HS-5 (cell line): ENCODE results near the gene SLC1A4.
"Not testable (repeated sequence)": the region's sequence is repeated elsewhere in the genome, so short reads cannot be mapped to it uniquely, and the experiment has no call there.

Experiments used
- DNase-seq: peaks from one replicate; pipeline ENCODE4 v3.0.0-alpha.2; 2012; ENCODE audit warnings: low read depth

Gene SLC1A4

DNA sequence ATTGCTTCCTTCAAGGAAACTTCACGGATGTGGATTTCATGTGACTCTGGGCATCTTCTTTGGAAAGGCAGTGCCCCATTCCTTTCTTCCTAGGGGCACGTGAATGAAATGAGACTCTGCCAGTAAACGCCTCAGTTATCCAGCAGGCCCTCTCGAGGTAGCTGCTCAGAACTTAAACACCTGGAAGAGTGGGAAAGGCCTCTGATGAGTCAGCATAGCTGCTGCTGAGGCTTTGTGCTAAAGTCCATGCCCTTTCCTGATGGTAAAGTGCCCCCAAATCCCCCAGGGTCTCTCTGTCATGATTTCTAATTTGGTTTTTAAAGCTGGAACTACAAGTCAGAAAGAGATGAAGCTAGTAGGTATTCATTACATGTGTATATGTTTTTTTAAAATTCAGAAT is 3.8 kb downstream of the SLC1A4 start:
- DNase-seq, result no peak

DNA sequence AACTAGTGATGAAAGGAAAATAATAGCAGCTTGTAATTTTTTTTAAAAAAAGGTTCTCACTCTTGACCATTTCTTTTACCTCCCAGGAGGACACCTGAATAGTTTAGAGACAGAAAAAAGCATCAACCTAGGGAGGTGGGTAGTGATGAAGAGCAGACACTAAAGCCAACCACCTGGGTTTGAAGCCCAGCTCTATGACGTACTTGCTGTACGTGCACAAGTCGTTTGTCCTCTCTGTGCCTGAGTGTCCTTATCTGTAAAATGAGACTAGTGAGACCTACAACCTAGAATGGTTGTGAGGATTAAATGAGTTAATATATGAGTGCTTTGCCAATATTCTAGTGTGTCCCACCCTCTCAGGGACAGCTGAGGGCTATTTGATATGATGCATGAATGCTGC is 5.8 kb downstream of the SLC1A4 start:
- DNase-seq, result no peak

DNA sequence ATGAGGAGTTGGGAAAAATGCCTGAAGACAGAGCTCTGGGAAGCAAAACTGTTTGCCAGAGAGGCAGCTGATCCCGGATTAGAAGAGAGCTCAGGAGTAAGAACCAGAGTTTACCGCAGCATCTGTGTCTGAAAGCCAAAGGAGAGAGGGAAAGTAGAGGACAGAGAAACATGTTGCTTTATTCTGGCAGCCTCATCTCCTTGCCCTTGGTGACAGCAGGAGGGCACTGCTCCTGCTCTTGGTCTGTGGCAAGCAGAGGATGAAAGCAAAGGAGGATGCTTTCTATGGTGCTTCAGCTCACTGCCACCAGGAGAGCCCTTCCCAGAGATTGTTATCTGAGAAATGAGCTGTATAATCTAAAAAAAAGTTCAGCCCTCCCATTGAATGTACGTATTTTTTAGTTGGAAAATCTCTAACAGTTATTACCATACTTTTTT is 7.7 kb downstream of the SLC1A4 start:
- no peak for DNase-seq

DNA sequence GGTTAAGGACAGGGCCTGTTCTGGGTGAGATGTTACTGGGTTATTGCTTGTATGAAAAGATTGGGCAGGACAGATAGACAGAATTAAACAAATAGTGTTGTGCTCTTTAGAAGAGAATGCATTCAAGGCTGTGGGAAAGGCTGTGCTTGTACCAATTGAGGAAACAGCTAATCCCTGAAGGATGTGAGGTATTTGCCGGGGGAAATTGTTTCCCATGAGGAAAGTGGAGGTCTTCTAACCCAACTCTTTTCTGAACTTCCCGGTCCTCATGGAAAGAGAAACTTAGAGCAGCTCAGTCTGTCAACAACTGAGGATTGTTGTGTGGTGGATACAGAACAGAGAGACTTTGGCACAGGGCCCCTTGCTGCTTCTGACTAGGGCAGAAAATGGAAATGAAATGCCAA is 9.5 kb downstream of the SLC1A4 start:
- DNase-seq, result no peak

DNA sequence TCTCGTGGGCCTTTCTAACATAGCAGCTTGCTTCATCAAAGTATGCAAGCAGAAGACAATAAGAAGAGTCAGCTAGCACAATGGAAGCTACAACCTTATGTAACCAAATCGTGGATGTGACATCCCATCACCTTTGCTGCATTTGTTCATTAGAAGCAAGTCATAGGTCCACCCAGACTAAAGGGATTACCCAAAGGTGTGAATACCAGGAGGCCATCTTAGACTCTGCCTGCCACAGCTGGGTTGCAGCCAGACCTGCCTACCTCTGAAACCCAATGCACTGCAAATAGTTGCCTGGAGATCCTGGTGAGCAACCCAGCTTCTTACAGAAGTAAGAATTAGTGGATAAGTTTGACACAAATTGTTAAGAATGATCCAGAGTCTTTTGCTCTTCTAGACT is 10.6 kb downstream of the SLC1A4 start:
- no peak for DNase-seq

DNA sequence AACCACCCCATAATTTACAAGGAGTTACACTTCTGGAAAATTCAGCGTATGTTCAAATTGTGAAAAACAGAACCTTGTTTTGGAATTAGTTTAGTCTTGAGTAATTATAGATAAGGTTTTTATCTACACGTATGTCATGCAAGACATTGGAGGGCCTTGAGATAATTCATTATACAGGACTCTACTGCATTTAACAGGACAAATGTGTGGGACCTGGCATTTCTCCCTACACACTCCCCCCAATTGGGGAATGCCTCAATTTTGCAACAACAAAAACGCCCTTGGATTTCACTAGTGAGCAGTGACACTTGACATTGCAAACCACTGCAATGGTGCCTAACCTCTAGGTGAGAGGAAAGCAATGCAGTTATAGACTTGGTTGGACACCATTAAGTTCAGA is 11.4 kb downstream of the SLC1A4 start:
- no peak for DNase-seq

DNA sequence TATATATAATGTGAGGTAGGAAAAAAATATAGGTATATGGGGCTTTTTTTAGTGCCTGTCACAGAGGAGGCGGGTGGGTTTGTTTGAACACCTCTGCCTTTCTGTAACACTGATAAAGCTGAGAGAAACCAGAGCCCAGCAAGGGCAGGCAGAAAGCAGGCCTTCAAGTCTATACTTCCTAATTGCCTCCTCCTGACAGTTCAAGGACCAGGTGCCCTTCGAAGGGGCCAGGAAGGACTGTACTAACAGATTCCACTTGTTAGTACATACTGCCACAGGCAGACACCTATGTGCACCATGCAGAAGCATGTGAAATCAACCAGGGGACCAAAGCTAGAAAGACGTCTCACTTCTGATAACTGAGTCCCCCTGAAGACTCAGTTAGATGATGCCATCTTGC is 13.8 kb downstream of the SLC1A4 start:
- no peak for DNase-seq

DNA sequence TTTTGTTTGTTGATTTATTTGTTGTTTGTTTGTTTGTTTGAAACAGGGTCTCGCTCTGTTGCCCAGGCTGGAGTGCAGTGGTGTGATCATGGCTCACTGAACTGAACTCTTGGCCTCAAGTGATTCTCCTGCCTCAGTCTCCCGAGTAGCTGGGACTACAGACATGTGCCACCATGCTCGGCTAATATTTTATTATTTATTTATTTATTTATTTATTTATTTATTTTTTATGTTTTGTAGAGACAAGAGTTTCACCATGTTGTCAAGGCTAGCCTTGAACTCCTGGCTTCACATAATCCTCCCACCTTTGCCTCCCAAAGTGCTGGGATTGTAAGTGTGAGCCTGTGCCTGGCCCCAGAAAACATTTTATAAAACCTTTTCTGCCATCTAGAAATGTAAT is 15.0 kb downstream of the SLC1A4 start:
- DNase-seq, result not testable (repeated sequence)

DNA sequence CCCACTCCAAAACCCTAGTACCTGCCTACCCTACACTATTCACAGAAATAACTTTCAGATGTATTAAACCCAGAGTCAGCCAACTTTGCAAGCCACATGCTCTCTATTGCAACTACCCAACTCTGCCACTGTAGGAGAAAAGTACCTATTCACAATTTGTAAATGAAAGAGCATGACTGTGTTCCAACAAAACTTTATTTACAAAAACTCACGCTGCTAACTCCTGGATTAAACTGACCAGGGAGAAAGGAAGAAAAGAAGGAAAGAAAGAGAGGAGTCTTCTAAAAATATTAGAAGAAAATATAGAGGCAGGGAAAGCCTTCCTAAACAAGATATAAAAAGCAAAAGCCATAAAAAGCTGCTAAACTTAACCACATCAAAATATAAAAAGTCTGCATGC is 24.6 kb downstream of the SLC1A4 start:
- DNase-seq, result no peak

DNA sequence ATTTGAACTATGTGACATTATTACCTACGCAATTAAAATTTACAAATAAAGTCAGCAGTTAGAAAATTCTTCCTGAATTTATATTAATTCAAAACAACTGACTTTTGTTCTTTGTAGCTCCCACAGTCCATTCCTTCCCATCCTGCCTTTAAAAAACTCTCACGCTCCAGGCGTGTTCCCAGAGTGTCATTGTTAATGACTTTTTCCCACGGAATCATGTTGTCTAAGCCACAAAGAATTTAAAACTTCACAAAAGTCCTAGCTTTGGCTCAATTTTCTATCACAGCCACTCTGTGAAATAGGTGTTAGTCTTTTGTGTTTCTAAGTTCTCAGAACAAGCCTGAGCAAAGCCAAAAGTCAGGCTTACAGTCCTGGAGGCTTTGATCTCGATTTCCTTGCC is 26.5 kb downstream of the SLC1A4 start:
- DNase-seq, result no peak

DNA sequence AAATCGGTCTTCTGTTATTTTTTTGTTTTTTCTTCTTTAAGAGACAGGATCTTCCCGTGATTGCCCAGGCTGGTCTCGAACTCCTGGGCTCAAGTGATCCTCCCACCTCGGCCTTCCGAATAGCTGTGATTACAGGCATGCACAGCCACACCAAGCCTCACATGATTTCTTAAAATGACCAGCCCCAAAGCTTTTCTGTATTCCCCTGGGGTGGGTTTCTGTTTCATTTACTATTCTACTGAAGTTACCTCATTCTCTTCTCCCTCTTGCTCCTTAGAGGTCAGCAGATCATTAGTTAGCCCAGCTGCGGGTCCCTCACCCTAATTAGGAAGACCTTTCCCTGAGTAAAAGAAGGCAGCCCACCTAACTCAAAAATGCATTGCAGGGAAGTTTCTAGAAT is 27.6 kb downstream of the SLC1A4 start:
- DNase-seq, result no peak

DNA sequence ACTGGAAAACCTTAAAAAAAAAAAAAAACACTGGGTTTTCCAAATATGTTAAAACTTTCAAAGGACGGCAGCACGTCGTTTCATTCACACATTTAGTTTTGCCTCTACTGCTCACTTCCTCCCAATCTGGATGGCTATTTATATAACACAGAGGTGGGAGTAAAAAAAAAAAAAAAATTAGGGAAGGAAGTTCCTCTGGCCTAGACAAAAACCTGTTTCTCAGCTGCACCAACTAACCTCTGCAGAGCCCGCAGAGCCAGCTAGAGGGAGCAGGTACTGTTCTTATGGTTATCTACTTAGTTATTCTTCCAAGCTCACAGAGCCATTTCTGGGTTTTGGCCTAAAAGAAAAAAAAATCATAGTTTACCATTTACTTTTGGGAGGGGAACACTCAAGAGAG is 28.1 kb downstream of the SLC1A4 start:
- no peak for DNase-seq

DNA sequence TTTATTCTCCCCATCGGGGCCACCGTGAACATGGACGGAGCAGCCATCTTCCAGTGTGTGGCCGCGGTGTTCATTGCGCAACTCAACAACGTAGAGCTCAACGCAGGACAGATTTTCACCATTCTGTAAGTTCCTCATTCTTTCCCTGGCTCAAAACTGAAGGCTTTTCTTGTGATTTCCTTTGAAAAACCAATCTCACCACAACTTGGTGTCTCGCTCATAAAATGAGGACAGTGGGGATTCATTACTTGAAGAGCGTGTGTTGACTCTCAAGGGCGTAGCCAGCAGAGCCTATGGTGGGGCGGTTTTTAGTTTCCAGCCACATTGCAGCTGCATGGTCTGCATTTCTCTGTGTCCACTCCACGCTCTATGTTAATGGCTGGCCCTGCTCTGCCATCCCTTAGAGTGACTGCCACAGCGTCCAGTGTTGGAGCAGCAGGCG is 29.0 kb downstream of the SLC1A4 start:
- no peak for DNase-seq

DNA sequence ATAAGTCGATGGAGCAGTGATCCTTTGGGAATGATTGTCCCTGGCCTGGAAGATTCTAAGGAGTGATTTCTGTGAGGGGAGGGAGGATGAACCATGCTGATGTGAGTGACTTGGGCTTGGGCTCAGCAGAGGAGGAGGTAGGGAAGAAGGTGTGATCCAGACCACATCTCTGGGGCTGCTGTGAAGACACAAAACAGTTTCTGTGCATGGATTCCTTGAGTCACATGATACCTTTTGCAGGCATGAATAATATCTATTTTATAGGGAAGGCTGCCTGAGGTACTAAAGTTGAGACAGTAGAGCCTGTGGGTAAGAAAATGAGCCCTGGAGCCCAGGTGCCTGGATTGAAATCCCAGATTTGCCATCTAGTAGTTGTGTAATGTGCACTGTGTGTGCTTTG is 29.8 kb downstream of the SLC1A4 start:
- DNase-seq, result no peak

DNA sequence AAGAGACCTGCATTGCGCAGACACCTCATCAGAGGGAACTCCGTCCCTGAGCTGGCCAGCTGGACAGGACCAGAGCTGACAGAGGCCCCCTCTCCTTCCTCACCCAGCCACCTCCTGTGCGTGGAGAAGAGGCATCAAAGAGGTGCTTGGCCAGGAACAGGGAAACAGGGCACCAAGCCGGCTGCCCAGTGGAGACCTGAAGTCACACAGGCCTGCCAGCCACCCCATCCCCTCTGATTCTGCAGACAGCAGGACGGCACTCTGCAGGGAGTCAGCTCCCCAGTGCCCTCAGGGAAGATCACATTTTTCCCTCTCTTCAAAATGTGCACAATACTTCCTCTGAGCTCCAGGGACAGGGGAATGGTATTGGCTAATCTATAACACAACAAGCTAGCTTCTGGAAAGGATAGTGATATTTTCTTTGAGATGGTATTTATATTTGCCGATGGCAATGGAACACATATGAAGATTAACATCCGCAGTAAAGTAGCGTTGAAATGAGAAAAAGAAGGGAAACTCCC is 30.5 kb downstream of the SLC1A4 start:
- DNase-seq, result no peak

DNA sequence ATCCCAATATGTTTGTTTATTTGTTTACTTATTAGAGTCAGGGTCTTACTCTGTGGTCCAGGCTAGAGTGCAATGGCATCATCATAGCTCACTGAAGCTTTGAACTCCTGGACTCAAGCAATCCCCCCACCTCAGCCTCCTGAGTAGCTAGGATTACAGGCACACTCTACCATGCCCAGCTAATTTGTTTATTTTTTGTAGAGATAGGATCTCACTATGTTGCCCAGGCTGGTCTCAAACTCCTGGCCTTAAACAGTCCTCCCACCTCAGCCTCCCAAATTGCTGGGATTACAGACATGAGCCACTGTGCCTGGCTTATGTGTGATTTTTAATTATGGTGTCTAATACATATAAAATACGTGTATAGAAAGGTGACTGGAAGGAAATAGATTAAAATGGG is 31.1 kb downstream of the SLC1A4 start:
- DNase-seq, result not testable (repeated sequence)

DNA sequence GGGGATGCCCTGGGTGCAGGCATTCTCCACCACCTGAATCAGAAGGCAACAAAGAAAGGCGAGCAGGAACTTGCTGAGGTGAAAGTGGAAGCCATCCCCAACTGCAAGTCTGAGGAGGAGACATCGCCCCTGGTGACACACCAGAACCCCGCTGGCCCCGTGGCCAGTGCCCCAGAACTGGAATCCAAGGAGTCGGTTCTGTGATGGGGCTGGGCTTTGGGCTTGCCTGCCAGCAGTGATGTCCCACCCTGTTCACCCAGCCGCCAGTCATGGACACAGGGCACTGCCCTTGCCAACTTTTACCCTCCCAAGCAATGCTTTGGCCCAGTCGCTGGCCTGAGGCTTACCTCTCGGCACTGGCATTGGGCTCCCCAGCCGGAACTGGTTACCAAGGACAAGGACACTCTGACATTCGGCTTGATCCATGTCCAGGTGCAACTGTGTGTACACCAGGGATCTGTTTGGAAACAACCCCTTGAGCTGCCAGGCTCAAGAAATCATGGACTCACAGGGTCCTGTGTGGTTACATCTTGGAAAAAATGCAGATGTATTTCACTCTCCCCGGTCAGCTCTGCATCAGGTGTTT is 31.8 kb downstream of the SLC1A4 start:
- no peak for DNase-seq

DNA sequence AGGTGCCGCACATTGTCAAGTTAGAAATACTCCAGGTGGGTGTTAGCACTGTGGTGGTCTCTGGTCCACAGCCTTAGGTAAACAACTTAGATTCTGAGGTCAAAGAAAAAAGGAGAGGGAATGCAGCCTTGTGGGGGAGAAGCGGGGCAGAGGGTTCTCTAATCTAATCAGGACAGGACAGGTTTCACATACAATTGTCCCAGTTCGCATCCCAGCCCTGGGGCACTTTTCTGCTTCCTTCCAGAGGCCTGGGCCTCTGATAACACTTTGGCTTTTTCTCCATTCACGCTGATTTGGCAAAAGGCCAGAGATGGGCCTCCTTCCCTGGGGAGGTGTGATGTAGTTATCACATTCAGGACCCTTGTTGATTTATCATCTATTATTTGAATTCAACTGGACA is 32.5 kb downstream of the SLC1A4 start:
- DNase-seq, result no peak

DNA sequence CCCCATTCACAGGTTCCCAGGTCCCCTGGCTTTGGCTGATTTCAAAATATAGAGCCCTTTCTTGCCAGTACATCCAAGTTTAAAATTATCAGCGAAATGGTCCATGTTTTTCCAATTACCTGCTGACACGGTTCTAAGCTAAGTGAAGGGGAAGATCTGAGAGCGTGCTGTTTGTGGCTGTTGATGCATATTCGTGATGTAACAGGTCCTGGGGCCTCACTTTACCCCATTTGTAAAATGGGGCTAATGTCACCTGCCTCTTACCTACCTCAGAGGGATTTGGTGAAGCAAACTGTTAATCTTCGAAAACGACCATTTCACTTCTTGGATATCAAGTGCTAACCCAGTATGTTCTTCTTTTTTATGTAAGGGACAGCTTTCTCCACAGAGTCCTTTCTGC is 33.0 kb downstream of the SLC1A4 start:
- DNase-seq, result no peak

DNA sequence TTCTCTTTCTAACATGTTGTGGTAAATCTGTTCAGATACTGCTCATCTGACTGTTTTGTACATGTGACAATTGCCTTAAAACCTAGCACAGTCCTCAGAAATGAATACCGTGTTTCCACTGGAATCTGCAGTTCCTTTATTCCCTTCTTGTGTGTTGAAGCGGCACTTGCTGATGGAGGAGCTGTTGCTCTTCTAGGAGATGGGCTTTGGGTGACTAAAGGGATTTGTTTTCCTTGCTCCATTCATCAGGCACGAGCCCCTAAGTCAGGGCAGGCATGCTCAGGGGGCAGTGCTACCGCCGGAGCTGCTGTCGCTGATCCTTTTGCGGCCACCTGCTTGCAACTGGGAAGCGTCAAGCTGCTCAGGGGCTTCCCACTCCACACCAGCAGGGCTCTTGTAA is 34.5 kb downstream of the SLC1A4 start:
- DNase-seq, result no peak

DNA sequence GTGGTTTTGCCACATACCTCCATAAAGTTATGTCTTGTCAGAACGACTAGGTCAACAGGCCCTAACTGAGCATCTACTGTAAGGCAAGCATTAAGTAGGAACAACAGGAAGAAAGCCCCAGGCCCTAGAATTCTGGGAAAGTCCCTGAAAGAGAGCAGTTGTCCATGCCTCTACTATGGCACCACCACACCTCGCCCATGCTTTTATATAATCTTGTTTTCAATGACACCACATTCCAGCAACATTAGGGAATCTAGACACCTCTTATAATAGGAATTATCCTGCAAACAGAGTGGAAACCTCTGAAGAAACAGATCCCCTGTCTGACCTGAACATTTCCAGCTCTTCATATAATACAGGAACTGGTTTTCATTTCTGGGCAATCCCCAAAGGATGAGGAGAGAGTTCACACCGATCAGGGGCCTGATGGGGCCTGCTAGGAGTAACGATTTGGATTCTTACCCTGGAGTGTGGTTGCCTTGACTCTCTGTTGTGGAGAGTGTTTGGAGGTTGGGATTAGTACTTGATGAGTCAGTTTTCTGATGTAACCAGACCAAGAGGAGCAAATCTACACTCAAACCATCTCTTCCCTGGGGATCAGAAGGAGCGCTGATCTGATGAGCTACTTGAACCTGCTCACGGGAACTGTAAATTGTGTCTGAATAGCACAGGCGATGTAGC is 35.1 kb downstream of the SLC1A4 start:
- DNase-seq, result peak; percentile 39

DNA sequence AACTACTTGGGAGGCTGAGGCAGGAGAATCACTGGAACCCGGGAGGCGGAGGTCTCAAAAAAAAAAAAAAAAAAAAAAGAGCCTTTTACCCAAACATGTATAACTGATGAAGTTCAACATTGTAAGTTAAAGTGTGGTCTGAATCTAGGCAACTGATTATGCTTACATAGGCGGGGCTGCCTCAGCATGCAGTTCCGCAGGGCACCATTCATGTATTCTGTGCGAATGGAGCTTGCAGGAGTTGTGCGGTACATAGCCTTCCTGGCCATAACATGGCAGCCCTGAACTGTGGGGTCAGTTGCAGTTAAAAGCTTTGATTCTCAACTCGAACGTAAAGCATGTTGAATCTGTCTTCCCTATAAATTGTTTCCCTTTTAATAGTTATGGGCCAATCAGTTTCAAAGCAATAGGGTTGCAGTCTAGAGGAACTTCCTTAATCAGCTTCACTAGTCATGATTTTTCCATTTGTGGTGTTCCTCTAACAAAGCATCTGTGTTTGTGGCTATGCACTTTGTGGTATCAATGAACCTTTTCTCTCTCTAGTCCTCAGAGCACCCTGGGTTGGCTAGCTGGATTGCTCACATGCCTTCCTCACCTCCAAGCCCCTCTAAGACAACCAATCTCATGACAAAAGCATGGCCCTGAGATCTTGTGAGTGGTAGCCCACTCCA is 36.4 kb downstream of the SLC1A4 start:
- DNase-seq, result no peak

DNA sequence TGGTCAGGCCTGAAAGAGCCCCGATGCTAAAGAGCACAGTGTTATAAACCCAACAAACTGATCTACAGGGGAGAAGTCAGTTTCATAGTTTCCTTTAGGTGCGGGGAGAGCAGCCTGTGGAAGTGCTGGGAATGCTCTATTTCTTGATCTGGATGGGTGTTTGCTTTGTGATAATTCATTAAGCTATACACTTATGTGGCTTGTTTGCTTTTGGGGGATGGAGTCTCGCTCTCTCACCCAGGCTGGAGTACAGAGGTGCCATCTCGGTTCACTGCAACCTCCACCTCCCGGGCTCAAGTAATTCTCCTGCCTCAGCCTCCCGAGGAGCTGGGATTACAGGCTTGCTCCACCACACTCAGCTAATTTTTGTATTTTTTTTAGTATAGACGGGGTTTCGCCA is 37.0 kb downstream of the SLC1A4 start:
- no peak for DNase-seq
